ENCODE data around the gene NUMA1.

The NUMA1 gene

GRCh38 chr11:72001834-72002591 lies 78.3 kb downstream of the NUMA1 start:
- DNase-seq (ENCODE audit: low read depth in 2 of 3, low spot score in 1 of 3), result no peak

- DNase-seq (ENCODE audit: low read depth in 2 of 3, low spot score in 1 of 3), result no peak
Observed at GRCh38 chr11:72001285-72001684, 79.1 kb downstream of the NUMA1 start.

GRCh38 chr11:72000202-72000867 lies 80.0 kb downstream of the NUMA1 start:
- DNase-seq (ENCODE audit: low read depth in 2 of 3, low spot score in 1 of 3), result no peak

GRCh38 chr11:71999798-72000197 lies 80.5 kb downstream of the NUMA1 start:
- DNase-seq (ENCODE audit: low read depth in 2 of 3, low spot score in 1 of 3), result no peak

- DNase-seq (ENCODE audit: low read depth in 2 of 3, low spot score in 1 of 3), result no peak
Observed at GRCh38 chr11:71999362-71999761, 81.0 kb downstream of the NUMA1 start.

GRCh38 chr11:71998649-71999310 lies 81.6 kb downstream of the NUMA1 start, which contains the start of gene IL18BP:
TSS of gene IL18BP (plus strand) at chr11:71998909. CDS start at chr11:71999985, 1,076 bp downstream.
- DNase-seq (ENCODE audit: low read depth in 2 of 3, low spot score in 1 of 3), result no peak

GRCh38 chr11:71998061-71998460 lies 82.3 kb downstream of the NUMA1 start:
- no peak for DNase-seq (ENCODE audit: low read depth in 2 of 3, low spot score in 1 of 3)

GRCh38 chr11:71997594-71997993 lies 82.7 kb downstream of the NUMA1 start:
- DNase-seq (ENCODE audit: low read depth in 2 of 3, low spot score in 1 of 3), result no peak

- DNase-seq (ENCODE audit: low read depth in 2 of 3, low spot score in 1 of 3), result no peak
Observed at GRCh38 chr11:71996946-71997345, 83.4 kb downstream of the NUMA1 start.

- DNase-seq (ENCODE audit: low read depth in 2 of 3, low spot score in 1 of 3), result no peak
Observed at GRCh38 chr11:71996517-71996916, 83.8 kb downstream of the NUMA1 start.

GRCh38 chr11:71995726-71996291 lies 84.5 kb downstream of the NUMA1 start:
- DNase-seq (ENCODE audit: low read depth in 2 of 3, low spot score in 1 of 3), result no peak

- no peak for DNase-seq (ENCODE audit: low read depth in 2 of 3, low spot score in 1 of 3)
Observed at GRCh38 chr11:71994786-71995185, 85.6 kb downstream of the NUMA1 start.

- no peak for DNase-seq (ENCODE audit: low read depth in 2 of 3, low spot score in 1 of 3)
Observed at GRCh38 chr11:71992136-71992730, 88.1 kb downstream of the NUMA1 start.

- DNase-seq (ENCODE audit: low read depth in 2 of 3, low spot score in 1 of 3), result no peak
Observed at GRCh38 chr11:71991494-71991893, 88.8 kb downstream of the NUMA1 start.

- DNase-seq (ENCODE audit: low read depth in 2 of 3, low spot score in 1 of 3), result no peak
Observed at GRCh38 chr11:71990701-71991100, 89.6 kb downstream of the NUMA1 start.

- DNase-seq (ENCODE audit: low read depth in 2 of 3, low spot score in 1 of 3), result no peak
Observed at GRCh38 chr11:71988050-71988449, 92.3 kb downstream of the NUMA1 start.

GRCh38 chr11:71987521-71987920 lies 92.8 kb downstream of the NUMA1 start:
- no peak for DNase-seq (ENCODE audit: low read depth in 2 of 3, low spot score in 1 of 3)

GRCh38 chr11:71986131-71986530 lies 94.2 kb downstream of the NUMA1 start:
- no peak for DNase-seq (ENCODE audit: low read depth in 2 of 3, low spot score in 1 of 3)

- no peak for DNase-seq (ENCODE audit: low read depth in 2 of 3, low spot score in 1 of 3)
Observed at GRCh38 chr11:71979602-71980001, 100.7 kb downstream of the NUMA1 start.

GRCh38 chr11:71979094-71979493 lies 101.2 kb downstream of the NUMA1 start:
- DNase-seq (ENCODE audit: low read depth in 2 of 3, low spot score in 1 of 3), result no peak

- peak in 2 of 3 donors; percentile 11 to 59 for DNase-seq (ENCODE audit: low read depth in 2 of 3, low spot score in 1 of 3)
Observed at GRCh38 chr11:71977743-71978418, 102.5 kb downstream of the NUMA1 start.
